HEK293 (cell line): ENCODE data around the gene ITPKB.

Source experiments
- ZFP37 ChIP-seq: fragments of 450-650 bp; formaldehyde crosslinking; IDR thresholded peaks from 2 replicates; pipeline ENCODE4 v1.5.1; 2016; ENCODE audit warnings: missing biosample characterization, missing genetic modification characterization
- ZNF677 ChIP-seq: fragments of 450-650 bp; IDR thresholded peaks from 2 replicates; pipeline ENCODE4 v1.5.0; 2018; ENCODE audit warnings: missing biosample characterization, mild to moderate bottlenecking, missing genetic modification characterization, moderate library complexity
- ZNF776 ChIP-seq: fragments of 450-650 bp; formaldehyde crosslinking; IDR thresholded peaks from 2 replicates; pipeline ENCODE4 v1.5.0; 2017; ENCODE audit warnings: missing biosample characterization, missing genetic modification characterization, borderline replicate concordance
- ZXDB ChIP-seq: fragments of 450-650 bp; formaldehyde crosslinking; IDR thresholded peaks from 2 replicates; pipeline ENCODE4 v1.5.1; 2016; ENCODE audit warnings: missing biosample characterization, missing genetic modification characterization
- TF ChIP-seq, protein P1 (sequence below): fragments of 450-650 bp; formaldehyde crosslinking; IDR thresholded peaks from 2 replicates; pipeline ENCODE4 v1.5.1; 2016; ENCODE audit warnings: missing biosample characterization, missing genetic modification characterization
- TF ChIP-seq, protein P2 (sequence below): fragments of 450-650 bp; formaldehyde crosslinking; IDR thresholded peaks from 2 replicates; pipeline ENCODE4 v1.5.1; 2016; ENCODE audit warnings: missing biosample characterization, missing genetic modification characterization, low read depth

DNA sequence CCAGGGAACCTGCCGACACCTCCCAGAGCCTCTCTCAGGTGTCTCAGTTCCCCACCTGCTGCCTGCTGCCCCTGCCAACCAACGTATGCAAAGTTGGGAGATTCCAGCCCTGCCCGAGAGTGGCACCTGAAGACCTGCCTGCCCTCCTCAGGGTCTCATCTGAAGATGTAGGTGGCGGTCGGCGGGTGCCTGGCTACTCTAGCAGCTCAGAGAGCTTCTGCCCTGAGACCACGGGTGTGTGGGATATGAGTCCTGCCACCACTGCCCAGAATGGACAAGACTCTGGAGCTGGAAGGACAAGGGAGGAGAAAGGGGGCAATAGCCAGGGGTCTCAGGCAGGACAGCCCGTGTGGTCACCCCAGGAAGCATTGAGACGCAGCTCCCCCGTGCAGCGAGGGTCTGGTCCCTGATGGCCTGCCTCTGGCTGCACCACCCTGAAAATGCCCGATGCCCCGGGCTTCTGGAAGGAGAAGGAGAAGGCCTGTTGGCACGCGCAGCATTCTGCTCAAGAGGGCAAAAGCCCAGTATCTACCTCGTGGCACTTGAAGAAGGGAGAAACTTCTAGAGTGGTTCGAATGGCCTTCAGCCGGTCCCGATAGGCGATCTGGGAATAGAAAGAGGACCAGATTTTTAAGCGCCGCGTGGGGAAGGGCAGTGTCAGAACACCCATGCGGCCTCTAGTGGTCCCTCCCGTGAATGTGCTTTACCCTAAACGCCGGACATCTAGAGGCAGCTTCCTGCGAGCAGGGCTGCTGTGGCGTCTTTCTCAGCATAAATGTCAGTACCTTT is 101.7 kb downstream of the ITPKB start:
- TF ChIP-seq ZNF776 (tag by site-specific recombination) = no peak
- no peak for TF ChIP-seq ZFP37 (tag by site-specific recombination)
- TF ChIP-seq, protein P1, sequence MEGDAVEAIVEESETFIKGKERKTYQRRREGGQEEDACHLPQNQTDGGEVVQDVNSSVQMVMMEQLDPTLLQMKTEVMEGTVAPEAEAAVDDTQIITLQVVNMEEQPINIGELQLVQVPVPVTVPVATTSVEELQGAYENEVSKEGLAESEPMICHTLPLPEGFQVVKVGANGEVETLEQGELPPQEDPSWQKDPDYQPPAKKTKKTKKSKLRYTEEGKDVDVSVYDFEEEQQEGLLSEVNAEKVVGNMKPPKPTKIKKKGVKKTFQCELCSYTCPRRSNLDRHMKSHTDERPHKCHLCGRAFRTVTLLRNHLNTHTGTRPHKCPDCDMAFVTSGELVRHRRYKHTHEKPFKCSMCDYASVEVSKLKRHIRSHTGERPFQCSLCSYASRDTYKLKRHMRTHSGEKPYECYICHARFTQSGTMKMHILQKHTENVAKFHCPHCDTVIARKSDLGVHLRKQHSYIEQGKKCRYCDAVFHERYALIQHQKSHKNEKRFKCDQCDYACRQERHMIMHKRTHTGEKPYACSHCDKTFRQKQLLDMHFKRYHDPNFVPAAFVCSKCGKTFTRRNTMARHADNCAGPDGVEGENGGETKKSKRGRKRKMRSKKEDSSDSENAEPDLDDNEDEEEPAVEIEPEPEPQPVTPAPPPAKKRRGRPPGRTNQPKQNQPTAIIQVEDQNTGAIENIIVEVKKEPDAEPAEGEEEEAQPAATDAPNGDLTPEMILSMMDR (tag by site-specific recombination) = peak; percentile 39; the same call in 1 of the 2 replicates
- TF ChIP-seq ZNF677 = no peak
- no peak for TF ChIP-seq ZXDB (tag by site-specific recombination)
- TF ChIP-seq, protein P2, sequence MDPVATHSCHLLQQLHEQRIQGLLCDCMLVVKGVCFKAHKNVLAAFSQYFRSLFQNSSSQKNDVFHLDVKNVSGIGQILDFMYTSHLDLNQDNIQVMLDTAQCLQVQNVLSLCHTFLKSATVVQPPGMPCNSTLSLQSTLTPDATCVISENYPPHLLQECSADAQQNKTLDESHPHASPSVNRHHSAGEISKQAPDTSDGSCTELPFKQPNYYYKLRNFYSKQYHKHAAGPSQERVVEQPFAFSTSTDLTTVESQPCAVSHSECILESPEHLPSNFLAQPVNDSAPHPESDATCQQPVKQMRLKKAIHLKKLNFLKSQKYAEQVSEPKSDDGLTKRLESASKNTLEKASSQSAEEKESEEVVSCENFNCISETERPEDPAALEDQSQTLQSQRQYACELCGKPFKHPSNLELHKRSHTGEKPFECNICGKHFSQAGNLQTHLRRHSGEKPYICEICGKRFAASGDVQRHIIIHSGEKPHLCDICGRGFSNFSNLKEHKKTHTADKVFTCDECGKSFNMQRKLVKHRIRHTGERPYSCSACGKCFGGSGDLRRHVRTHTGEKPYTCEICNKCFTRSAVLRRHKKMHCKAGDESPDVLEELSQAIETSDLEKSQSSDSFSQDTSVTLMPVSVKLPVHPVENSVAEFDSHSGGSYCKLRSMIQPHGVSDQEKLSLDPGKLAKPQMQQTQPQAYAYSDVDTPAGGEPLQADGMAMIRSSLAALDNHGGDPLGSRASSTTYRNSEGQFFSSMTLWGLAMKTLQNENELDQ (tag by site-specific recombination) = no peak
